ENCODE measurements around the gene ETV4.

DNA sequence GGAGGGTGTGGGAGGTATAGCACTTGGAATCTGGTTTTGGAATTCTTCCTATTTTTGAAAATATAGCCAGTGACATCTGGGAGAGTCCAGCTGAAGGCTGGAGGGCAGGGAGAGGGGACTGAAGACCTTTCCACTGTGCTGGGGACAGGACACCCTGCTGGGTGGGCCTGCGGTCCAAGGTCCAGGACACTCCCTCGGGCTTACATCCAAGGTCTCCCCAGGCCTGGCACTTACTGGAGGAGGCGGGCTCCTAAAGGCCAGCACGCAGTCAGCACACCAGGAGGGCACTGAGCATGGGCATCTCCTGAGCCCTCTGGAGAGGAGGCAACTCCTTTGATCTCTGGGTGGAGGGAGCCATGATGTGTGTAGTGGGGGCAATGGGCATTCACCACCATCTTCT lies 35.5 kb upstream of the ETV4 start:
- TF ChIP-seq, protein P1, sequence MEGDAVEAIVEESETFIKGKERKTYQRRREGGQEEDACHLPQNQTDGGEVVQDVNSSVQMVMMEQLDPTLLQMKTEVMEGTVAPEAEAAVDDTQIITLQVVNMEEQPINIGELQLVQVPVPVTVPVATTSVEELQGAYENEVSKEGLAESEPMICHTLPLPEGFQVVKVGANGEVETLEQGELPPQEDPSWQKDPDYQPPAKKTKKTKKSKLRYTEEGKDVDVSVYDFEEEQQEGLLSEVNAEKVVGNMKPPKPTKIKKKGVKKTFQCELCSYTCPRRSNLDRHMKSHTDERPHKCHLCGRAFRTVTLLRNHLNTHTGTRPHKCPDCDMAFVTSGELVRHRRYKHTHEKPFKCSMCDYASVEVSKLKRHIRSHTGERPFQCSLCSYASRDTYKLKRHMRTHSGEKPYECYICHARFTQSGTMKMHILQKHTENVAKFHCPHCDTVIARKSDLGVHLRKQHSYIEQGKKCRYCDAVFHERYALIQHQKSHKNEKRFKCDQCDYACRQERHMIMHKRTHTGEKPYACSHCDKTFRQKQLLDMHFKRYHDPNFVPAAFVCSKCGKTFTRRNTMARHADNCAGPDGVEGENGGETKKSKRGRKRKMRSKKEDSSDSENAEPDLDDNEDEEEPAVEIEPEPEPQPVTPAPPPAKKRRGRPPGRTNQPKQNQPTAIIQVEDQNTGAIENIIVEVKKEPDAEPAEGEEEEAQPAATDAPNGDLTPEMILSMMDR (IDR thresholded peaks at IDR 0.05), result no peak
- TF ChIP-seq EZH2 (IDR thresholded peaks at IDR 0.05; ENCODE audit: borderline replicate concordance, insufficient read depth, low read depth, low read length, poor library complexity, severe bottlenecking), result no peak
